GM19455 (cell line): ENCODE measurements around the gene DDX4.
"Not testable (repeated sequence)": the region's sequence is repeated elsewhere in the genome, so short reads cannot be mapped to it uniquely, and the experiment has no call there.

Experiments used
- ATAC-seq: cut with Tn5 transposase; IDR thresholded peaks from one replicate; pipeline ENCODE4 v1.9.1; 2021; ENCODE audit not compliant: unreplicated experiment

Gene DDX4

DNA sequence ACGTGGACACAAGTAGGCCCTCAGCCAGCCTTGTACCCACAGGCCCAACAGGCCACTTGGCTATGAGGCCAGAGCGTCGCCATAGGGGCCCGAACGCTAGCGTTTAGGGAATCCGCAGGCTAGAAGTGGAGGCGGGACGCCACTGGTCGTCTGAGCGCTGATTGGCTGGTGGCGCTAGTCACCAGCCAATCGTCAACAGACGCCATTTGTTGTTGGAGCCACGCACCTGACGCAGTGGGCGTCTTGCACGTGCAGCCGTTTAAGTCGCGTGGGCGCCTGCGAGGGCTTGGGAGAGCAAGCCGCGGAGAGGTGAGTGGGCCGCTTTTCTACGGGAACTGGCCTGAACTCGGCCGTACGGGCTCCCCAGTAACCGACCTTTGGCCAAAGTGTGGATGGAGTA, at the start of gene DDX4:
Gene DDX4, plus strand, starts transcription at position 269 of the 400 bp plus-strand sequence. CDS start 903 bp downstream, outside the sequence.
- ATAC-seq, result no peak

- ATAC-seq, result no peak
Measured at GRCh38 chr5:55691265-55692105, 46.4 kb upstream of the DDX4 start.

- no peak for ATAC-seq
Measured at GRCh38 chr5:55692106-55692417, 45.8 kb upstream of the DDX4 start.

- no peak for ATAC-seq
Measured at GRCh38 chr5:55692509-55692908, 45.4 kb upstream of the DDX4 start.

GRCh38 chr5:55694152-55694830, 43.6 kb upstream of the DDX4 start:
- no peak for ATAC-seq

GRCh38 chr5:55696704-55697103, 41.2 kb upstream of the DDX4 start:
- not testable (repeated sequence) for ATAC-seq

- no peak for ATAC-seq
Measured at GRCh38 chr5:55699041-55699688, 38.7 kb upstream of the DDX4 start.

DNA sequence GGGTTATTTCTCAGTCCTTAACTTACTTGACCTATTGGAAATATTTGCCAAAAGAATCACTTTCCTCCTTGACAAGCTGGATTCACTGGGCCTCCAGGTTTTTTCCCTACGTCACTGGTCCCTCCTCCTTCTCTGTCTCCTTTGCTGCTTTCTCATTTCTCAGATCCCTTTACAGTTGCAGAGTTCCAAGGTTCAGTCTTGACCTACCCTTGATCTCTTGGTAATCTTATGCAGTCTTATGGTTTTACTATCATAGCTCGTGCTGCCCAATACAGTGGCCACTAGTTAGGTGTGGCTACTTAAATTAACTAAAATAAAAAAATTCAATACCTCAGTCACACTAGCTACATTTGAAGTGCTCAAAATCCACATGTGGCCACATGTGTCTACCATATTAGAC, 37.1 kb upstream of the DDX4 start:
- no peak for ATAC-seq

- ATAC-seq, result no peak
Measured at GRCh38 chr5:55701462-55702103, 36.3 kb upstream of the DDX4 start.

DNA sequence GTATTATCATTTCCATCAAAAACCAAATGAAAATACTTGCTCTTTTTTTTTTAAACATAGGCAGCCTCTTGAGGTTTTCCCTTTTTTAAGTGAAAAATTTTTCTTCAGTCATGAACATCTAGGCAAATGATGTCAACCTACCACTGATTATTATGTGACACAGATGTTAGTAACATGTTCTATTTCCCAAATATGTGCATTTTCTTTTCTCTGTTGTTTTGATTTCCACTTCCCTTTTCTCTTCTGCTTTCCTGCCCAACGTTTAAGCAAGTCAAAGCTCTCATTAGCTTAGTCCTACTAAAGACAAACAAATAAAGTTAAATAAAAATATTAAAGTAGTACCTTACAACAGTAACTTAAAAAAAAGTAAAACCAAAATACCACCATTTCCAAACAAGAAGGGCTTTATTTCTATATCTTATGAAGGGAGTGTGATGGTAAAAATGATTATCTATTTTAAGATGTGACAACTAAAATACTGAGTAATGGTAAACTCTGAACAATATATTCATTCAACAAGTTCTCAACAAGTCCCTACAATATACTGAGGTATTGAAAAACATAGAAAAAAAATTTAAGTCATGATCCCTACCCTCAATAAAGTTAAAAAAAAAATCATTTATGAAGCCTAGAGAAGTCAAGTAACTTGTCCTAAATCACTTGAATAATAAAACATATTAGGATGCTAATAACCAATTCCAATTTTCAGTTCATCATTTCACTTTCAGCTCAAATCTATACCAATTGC, 35.1 kb upstream of the DDX4 start:
- no peak for ATAC-seq

DNA sequence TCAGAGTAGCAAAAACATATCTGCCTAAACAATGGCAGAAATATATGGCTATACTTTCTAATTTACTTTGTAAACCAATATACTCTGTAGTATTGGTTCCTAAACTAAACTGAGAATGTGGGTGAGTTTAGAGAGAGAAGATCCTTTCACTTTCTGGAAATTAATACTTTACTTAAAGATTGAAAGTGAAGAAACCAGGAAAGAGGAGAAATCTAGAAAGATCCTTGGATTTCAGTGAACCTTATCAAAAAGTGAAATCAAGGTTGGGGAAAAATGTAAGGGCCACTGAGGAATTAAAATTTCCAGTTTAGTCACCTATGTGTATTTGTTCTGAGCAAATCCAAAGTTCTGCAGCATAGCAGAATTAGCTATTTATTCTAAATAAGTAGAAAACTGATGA, 31.6 kb upstream of the DDX4 start:
- no peak for ATAC-seq

- no peak for ATAC-seq
Measured at GRCh38 chr5:55708732-55709131, 29.1 kb upstream of the DDX4 start.

GRCh38 chr5:55711507-55712022, 26.3 kb upstream of the DDX4 start:
- ATAC-seq, result no peak

DNA sequence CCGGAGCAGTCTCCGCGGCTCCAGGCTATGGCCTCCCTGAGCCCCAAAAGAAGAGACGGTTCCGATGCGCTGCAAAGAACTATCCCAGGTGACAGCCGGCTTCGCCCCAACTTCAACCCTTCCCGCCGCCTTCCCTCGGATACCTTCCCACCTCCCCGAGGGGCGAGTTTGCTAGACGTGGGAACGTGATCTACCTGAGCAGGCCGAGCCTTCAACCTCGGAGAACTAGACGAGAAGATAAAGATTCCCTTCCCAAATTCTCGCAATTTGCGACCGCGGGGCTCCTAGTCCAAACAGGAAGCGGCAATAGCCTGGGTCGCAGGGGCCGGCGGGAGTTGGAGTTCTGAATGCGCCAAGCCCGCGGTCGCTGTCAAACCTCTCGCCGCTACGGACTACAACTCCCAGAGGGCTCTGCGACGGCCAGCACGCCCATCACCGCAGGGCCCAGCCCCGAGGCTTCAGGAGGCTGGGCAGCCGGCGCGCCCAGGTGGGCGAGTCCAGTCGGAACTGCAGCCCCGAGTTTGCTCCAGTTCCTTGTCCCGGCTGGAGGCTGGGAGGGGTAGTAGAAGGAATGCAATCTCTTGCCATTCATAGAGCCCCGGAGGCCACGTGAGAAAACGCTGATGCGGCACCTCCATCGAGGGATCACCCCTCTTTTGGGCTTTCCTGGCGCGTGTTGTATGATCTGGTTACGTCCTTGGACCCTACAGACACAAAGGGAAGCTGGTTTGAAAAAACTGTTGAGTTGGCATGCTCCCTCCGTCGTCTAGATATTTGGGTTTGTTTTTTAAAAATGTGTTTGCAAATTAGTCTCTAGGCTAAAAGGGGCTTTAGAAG, 25.6 kb upstream of the DDX4 start, which contains the start of gene SLC38A9:
Gene SLC38A9, minus strand, starts transcription at position 302 of the 837 bp plus-strand sequence. CDS start 14,366 bp downstream, outside the sequence.
- peak; percentile 100 for ATAC-seq

DNA sequence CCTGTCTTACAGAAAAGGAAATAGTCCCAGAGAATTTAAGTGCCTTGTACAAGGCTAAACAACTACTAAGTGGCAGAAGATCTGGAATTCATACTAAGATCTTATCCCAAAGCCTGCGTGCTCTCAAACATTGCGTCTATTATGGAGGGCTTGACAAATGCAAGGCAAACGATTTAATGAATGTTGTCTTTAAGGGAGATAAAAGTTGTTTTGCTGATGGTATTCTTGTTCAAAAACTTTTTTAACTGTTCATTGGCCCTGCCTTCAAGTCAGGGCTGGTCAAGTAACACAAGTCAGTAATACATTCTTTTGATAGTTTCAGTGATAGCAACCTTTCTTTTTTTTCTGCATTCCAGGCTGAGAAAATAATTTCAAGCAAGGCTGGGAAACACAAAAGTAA, 24.0 kb upstream of the DDX4 start:
- ATAC-seq, result no peak

GRCh38 chr5:55714339-55714738, 23.5 kb upstream of the DDX4 start:
- ATAC-seq, result no peak

GRCh38 chr5:55714749-55715148, 23.1 kb upstream of the DDX4 start:
- no peak for ATAC-seq

- ATAC-seq, result no peak
Measured at GRCh38 chr5:55715519-55716078, 22.3 kb upstream of the DDX4 start.

DNA sequence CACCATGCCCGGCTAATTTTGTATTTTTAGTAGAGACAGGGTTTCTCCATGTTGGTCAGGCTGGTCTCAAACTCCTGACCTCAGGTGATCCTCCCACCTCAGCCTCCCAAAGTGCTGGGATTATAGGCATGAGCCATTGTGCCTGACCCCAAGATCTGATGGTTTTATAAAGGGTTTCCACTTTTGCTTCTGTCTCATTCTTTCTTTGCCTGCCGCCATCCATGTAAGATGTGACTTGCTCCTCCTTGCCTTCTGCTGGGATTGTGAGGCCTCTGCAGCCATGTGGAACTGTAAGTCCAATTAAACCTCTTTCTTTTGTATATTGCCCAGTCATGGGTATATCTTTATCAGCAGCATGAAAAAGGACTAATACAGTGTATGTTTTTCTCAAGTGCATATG, 18.8 kb upstream of the DDX4 start:
- not testable (repeated sequence) for ATAC-seq
